ENCODE data around the gene C5AR1.

Gene C5AR1

GRCh38 chr19:47269596-47269995 is 40.1 kb upstream of the C5AR1 start:
- no peak for TF ChIP-seq CTCF (IDR thresholded peaks at IDR 0.05; ENCODE audit: insufficient read depth, low read depth, low read length, missing control alignments)
- H3K4me3 ChIP-seq (ENCODE audit: low read depth, low read length), result no peak overlapping the region
- DNase-seq (ENCODE audit: low read depth), result no peak

- TF ChIP-seq CTCF (IDR thresholded peaks at IDR 0.05; ENCODE audit: insufficient read depth, low read depth, low read length, missing control alignments), result no peak
- H3K4me3 ChIP-seq (ENCODE audit: low read depth, low read length), result no peak overlapping the region
- no peak for DNase-seq (ENCODE audit: low read depth)
Measured at GRCh38 chr19:47270408-47270807, 39.3 kb upstream of the C5AR1 start.

- TF ChIP-seq CTCF (IDR thresholded peaks at IDR 0.05; ENCODE audit: insufficient read depth, low read depth, low read length, missing control alignments), result no peak
- no peak for DNase-seq (ENCODE audit: low read depth)
Measured at GRCh38 chr19:47271949-47272348, 37.7 kb upstream of the C5AR1 start.

GRCh38 chr19:47272448-47273312 is 37.0 kb upstream of the C5AR1 start:
- no peak for TF ChIP-seq CTCF (IDR thresholded peaks at IDR 0.05; ENCODE audit: insufficient read depth, low read depth, low read length, missing control alignments)
- no peak for DNase-seq (ENCODE audit: low read depth)
- H3K4me3 ChIP-seq (ENCODE audit: low read depth, low read length), result peak overlapping the region; percentile 100

More at GRCh38 chr19:47271949-47272348, 37.7 kb upstream of the C5AR1 start:
- H3K4me3 ChIP-seq (ENCODE audit: low read depth, low read length), result no peak overlapping the region

GRCh38 chr19:47273313-47274070 is 36.2 kb upstream of the C5AR1 start:
- H3K4me3 ChIP-seq (ENCODE audit: low read depth, low read length), result peak overlapping the region; percentile 100
- DNase-seq (ENCODE audit: low read depth), result peak; percentile 95
- TF ChIP-seq CTCF (IDR thresholded peaks at IDR 0.05; ENCODE audit: insufficient read depth, low read depth, low read length, missing control alignments), result no peak

- H3K4me3 ChIP-seq (ENCODE audit: low read depth, low read length), result peak within 1 kb of the TSS; percentile 100
- peak; percentile 98 for DNase-seq (ENCODE audit: low read depth)
- no peak for TF ChIP-seq CTCF (IDR thresholded peaks at IDR 0.05; ENCODE audit: insufficient read depth, low read depth, low read length, missing control alignments)
Measured at GRCh38 chr19:47274071-47274890, 35.4 kb upstream of the C5AR1 start, which contains the start of gene INAFM1. TSS of gene INAFM1 (plus strand) at chr19:47274885. CDS start at chr19:47274920, 35 bp downstream.

All from GM12865 (cell line).